GM23338 (cell line): ENCODE measurements around the gene SH3GL3. TPM values are rescaled to one million over a fixed set of nuclear protein-coding genes. Genes with fewer than 3 reads are reported as not detected.

ENCODE experiments used
- ATAC-seq: fragments of 200-7000 bp; cut with Tn5 transposase; 3 replicates; pipeline ENCODE4 v1.9.1; 2020
- DNase-seq: peaks from one replicate; pipeline ENCODE4 v3.0.0-alpha.2; 2015; ENCODE audit warnings: low spot score
- H2AFZ ChIP-seq: fragments of 200-600 bp; sonication (generic); 2 replicates; pipeline ENCODE4 v1.8.0; 2016; ENCODE audit warnings: antibody characterized with exemption, mild to moderate bottlenecking, moderate library complexity
- H3F3A ChIP-seq: fragments of 200-600 bp; sonication (generic); replicated peaks from 2 replicates; pipeline ENCODE4 v1.8.0; 2017; ENCODE audit warnings: antibody characterized with exemption, mixed run types, low read depth
- H3K27ac ChIP-seq: fragments of 200-600 bp; sonication (generic); 2 replicates; pipeline ENCODE4 v1.6.1; 2016; ENCODE audit warnings: low read depth
- H3K27me3 ChIP-seq: fragments of 200-600 bp; sonication (generic); 2 replicates; pipeline ENCODE4 v1.8.0; 2016; ENCODE audit warnings: mild to moderate bottlenecking, mixed run types, moderate library complexity; ENCODE audit not compliant: insufficient read depth
- H3K36me3 ChIP-seq: fragments of 200-600 bp; sonication (generic); 2 replicates; pipeline ENCODE4 v1.8.0; 2016; ENCODE audit warnings: mild to moderate bottlenecking; ENCODE audit not compliant: insufficient read depth
- H3K4me1 ChIP-seq: fragments of 200-600 bp; sonication (generic); 2 replicates; pipeline ENCODE4 v1.8.0; 2016; ENCODE audit warnings: mild to moderate bottlenecking, moderate library complexity; ENCODE audit not compliant: insufficient read depth
- H3K4me2 ChIP-seq: fragments of 200-600 bp; sonication (generic); 2 replicates; pipeline ENCODE4 v1.7.1; 2017; ENCODE audit warnings: mixed run types
- H3K4me3 ChIP-seq: fragments of 200-600 bp; sonication (generic); 2 replicates; pipeline ENCODE4 v1.6.1; 2016; ENCODE audit warnings: mixed run types
- H3K79me2 ChIP-seq: fragments of 200-600 bp; sonication (generic); replicated peaks from 2 replicates; pipeline ENCODE4 v1.8.0; 2017; ENCODE audit warnings: mild to moderate bottlenecking; ENCODE audit not compliant: insufficient read depth
- H3K9me2 ChIP-seq: fragments of 200-600 bp; sonication (generic); 2 replicates; pipeline ENCODE4 v1.8.0; 2017; ENCODE audit not compliant: insufficient read depth
- H4K20me1 ChIP-seq: fragments of 200-600 bp; sonication (generic); replicated peaks from 2 replicates; pipeline ENCODE4 v1.8.0; 2017; ENCODE audit warnings: mild to moderate bottlenecking; ENCODE audit not compliant: insufficient read depth
- H3K27ac Mint-ChIP-seq: 2 replicates; pipeline ENCODE4 v1.8.0; 2020; ENCODE audit warnings: inconsistent platforms, mild to moderate bottlenecking, moderate library complexity, mixed read lengths
- H3K27me3 Mint-ChIP-seq: 3 replicates; pipeline ENCODE4 v1.8.0; 2022; ENCODE audit warnings: low read depth, mild to moderate bottlenecking, moderate library complexity, mixed read lengths, inconsistent platforms; ENCODE audit not compliant: insufficient read depth, poor library complexity
- H3K36me3 Mint-ChIP-seq: 3 replicates; pipeline ENCODE4 v1.8.0; 2021; ENCODE audit warnings: low read depth, mild to moderate bottlenecking, inconsistent platforms, moderate library complexity, mixed read lengths
- H3K4me1 Mint-ChIP-seq: 3 replicates; pipeline ENCODE4 v1.8.0; 2020; ENCODE audit warnings: mild to moderate bottlenecking, inconsistent platforms, mixed read lengths
- H3K4me3 Mint-ChIP-seq: 3 replicates; pipeline ENCODE4 v1.8.0; 2021; ENCODE audit warnings: moderate library complexity, mild to moderate bottlenecking, inconsistent platforms, mixed read lengths
- H3K9me3 Mint-ChIP-seq: 3 replicates; pipeline ENCODE4 v1.8.0; 2020; ENCODE audit warnings: moderate library complexity, mild to moderate bottlenecking, inconsistent platforms, mixed read lengths
- CREB1 ChIP-seq: fragments of 250-450 bp; sonication (Bioruptor Pico); IDR thresholded peaks from 2 replicates; pipeline ENCODE4 v1.5.0; 2020; ENCODE audit warnings: low read depth, mild to moderate bottlenecking, moderate library complexity
- ETS1 ChIP-seq: IDR thresholded peaks from 2 replicates; pipeline ENCODE4 v1.6.1; 2016; ENCODE audit warnings: antibody characterized with exemption
- EZH2 ChIP-seq: fragments of 200-600 bp; sonication (generic); IDR thresholded peaks from one replicate; pipeline ENCODE4 v1.8.0; 2017; ENCODE audit warnings: antibody characterized with exemption, mild to moderate bottlenecking, low read depth; ENCODE audit not compliant: unreplicated experiment
- EZH2phosphoT487 ChIP-seq: fragments of 200-600 bp; sonication (generic); IDR thresholded peaks from one replicate; pipeline ENCODE4 v1.8.1; 2018; ENCODE audit warnings: antibody characterized with exemption; ENCODE audit not compliant: unreplicated experiment
- JUNB ChIP-seq: IDR thresholded peaks from one replicate; pipeline ENCODE4 v1.6.1; 2016; ENCODE audit warnings: antibody characterized with exemption; ENCODE audit not compliant: unreplicated experiment
- NANOG ChIP-seq: IDR thresholded peaks from 2 replicates; pipeline ENCODE4 v1.6.1; 2016; ENCODE audit warnings: antibody characterized with exemption, borderline replicate concordance
- POLR2AphosphoS5 ChIP-seq: IDR thresholded peaks from 2 replicates; pipeline ENCODE4 v1.6.1; 2016; ENCODE audit warnings: antibody characterized with exemption, low read depth
- STAT1 ChIP-seq: IDR thresholded peaks from one replicate; pipeline ENCODE4 v1.6.1; 2016; ENCODE audit warnings: antibody characterized with exemption; ENCODE audit not compliant: unreplicated experiment
- ZNF114 ChIP-seq: fragments of 250-450 bp; sonication (Bioruptor Pico); IDR thresholded peaks from 2 replicates; pipeline ENCODE4 v1.5.0; 2020; ENCODE audit warnings: mild to moderate bottlenecking, moderate library complexity
- ZNF331 ChIP-seq: fragments of 250-450 bp; sonication (Bioruptor Pico); IDR thresholded peaks from 2 replicates; pipeline ENCODE4 v1.5.0; 2020; ENCODE audit warnings: low read depth, mild to moderate bottlenecking, moderate library complexity
- ZNF462 ChIP-seq: fragments of 250-450 bp; sonication (Bioruptor Pico); IDR thresholded peaks from 2 replicates; pipeline ENCODE4 v1.5.0; 2020; ENCODE audit warnings: mild to moderate bottlenecking, moderate library complexity
- polyA plus RNA-seq: library from polyadenylated mRNA; unstranded; fragments of >200 nt; fragmentation: Nextera tagmentation; extraction: Ambion mirVana; gene quantifications from 2 replicates; pipeline ENCODE4 v1.2.1, GENCODE V29; 2016
- total RNA-seq: library from RNA; depleted of rRNA; stranded (reverse); fragments of >200 nt; shearing (Covaris generic); gene quantifications from 2 replicates; pipeline ENCODE4 v1.2.3, GENCODE V29; 2014
- TF ChIP-seq, protein P1 (sequence below), 2 experiments: fragments of 200-600 bp in 1 of 2; sonication (generic) in 1 of 2; conservative IDR thresholded peaks; 2 replicates each; pipeline versions ENCODE4 v1.5.1 to v1.6.1; 2016 to 2017; ENCODE audit warnings: antibody characterized with exemption in 2 of 2, low read depth in 2 of 2, mild to moderate bottlenecking in 2 of 2, moderate library complexity in 1 of 2
- TF ChIP-seq, protein P2 (sequence below): IDR thresholded peaks from one replicate; pipeline ENCODE4 v1.6.1; 2018; ENCODE audit warnings: antibody characterized with exemption; ENCODE audit not compliant: unreplicated experiment

SH3GL3 gene
- total and polyA plus RNA-seq, 2 experiments from 2014 or later: 15.9 to 21.1 TPM

GRCh38 chr15:83612226-83612625, 165.1 kb downstream of the SH3GL3 start:
- H3K4me1 Mint-ChIP-seq: no peaks in the 10 kb centered on the region
- Histone ChIP-seq H3K27ac (no peak overlapping the region), H2AFZ (no peak overlapping the region), H3K4me3 (no peak overlapping the region), H3F3A (no peaks in the 10 kb centered on the region), H3K4me1 (no peaks in the 10 kb centered on the region), H3K4me2 (no peak overlapping the region), H4K20me1 (no peaks in the 10 kb centered on the region), H3K36me3 (no peaks in the 10 kb centered on the region), H3K79me2 (no peaks in the 10 kb centered on the region), H3K27me3 (no peaks in the 10 kb centered on the region), H3K9me2 (no peaks in the 10 kb centered on the region)
- H3K9me3 Mint-ChIP-seq: no peaks in the 10 kb centered on the region
- no peaks in the 10 kb centered on the region for H3K36me3 Mint-ChIP-seq
- no peak for DNase-seq
- no peak overlapping the region for H3K27ac Mint-ChIP-seq
- no peak overlapping the region for H3K4me3 Mint-ChIP-seq
- ATAC-seq: no peak
- peaks cover 3% of the 10 kb centered on the region for H3K27me3 Mint-ChIP-seq
- TF ChIP-seq, protein P1, sequence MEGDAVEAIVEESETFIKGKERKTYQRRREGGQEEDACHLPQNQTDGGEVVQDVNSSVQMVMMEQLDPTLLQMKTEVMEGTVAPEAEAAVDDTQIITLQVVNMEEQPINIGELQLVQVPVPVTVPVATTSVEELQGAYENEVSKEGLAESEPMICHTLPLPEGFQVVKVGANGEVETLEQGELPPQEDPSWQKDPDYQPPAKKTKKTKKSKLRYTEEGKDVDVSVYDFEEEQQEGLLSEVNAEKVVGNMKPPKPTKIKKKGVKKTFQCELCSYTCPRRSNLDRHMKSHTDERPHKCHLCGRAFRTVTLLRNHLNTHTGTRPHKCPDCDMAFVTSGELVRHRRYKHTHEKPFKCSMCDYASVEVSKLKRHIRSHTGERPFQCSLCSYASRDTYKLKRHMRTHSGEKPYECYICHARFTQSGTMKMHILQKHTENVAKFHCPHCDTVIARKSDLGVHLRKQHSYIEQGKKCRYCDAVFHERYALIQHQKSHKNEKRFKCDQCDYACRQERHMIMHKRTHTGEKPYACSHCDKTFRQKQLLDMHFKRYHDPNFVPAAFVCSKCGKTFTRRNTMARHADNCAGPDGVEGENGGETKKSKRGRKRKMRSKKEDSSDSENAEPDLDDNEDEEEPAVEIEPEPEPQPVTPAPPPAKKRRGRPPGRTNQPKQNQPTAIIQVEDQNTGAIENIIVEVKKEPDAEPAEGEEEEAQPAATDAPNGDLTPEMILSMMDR (conservative IDR thresholded peaks at IDR 0.05; ENCODE audit: low read depth in 2 of 2): no peak
- TF ChIP-seq NANOG: no peak
- TF ChIP-seq ZNF462 (CRISPR knock-in tag): no peak
- no peak for TF ChIP-seq JUNB
- no peak for TF ChIP-seq ZNF114 (CRISPR knock-in tag)
- TF ChIP-seq EZH2phosphoT487: no peak
- TF ChIP-seq, protein P2, sequence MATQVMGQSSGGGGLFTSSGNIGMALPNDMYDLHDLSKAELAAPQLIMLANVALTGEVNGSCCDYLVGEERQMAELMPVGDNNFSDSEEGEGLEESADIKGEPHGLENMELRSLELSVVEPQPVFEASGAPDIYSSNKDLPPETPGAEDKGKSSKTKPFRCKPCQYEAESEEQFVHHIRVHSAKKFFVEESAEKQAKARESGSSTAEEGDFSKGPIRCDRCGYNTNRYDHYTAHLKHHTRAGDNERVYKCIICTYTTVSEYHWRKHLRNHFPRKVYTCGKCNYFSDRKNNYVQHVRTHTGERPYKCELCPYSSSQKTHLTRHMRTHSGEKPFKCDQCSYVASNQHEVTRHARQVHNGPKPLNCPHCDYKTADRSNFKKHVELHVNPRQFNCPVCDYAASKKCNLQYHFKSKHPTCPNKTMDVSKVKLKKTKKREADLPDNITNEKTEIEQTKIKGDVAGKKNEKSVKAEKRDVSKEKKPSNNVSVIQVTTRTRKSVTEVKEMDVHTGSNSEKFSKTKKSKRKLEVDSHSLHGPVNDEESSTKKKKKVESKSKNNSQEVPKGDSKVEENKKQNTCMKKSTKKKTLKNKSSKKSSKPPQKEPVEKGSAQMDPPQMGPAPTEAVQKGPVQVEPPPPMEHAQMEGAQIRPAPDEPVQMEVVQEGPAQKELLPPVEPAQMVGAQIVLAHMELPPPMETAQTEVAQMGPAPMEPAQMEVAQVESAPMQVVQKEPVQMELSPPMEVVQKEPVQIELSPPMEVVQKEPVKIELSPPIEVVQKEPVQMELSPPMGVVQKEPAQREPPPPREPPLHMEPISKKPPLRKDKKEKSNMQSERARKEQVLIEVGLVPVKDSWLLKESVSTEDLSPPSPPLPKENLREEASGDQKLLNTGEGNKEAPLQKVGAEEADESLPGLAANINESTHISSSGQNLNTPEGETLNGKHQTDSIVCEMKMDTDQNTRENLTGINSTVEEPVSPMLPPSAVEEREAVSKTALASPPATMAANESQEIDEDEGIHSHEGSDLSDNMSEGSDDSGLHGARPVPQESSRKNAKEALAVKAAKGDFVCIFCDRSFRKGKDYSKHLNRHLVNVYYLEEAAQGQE: no peak
- TF ChIP-seq ZNF331: no peak
- TF ChIP-seq EZH2: no peak
- no peak for TF ChIP-seq ETS1
- no peak for TF ChIP-seq POLR2AphosphoS5
- no peak for TF ChIP-seq STAT1
- no peak for TF ChIP-seq CREB1 (CRISPR knock-in tag)
